CD4-positive, alpha-beta T cell treated with Interferon gamma for 1 hour (primary cell): Measurements from ENCODE around the gene MED15.

ENCODE experiments used
- DNase-seq: peaks from one replicate; pipeline ENCODE4 v3.0.0-alpha.2; 2020

Gene MED15

GRCh38 chr22:20632082-20632481, 124.7 kb downstream of the MED15 start:
- DNase-seq, result no peak

GRCh38 chr22:20632518-20632917, 125.1 kb downstream of the MED15 start:
- no peak for DNase-seq

GRCh38 chr22:20634560-20635226, 127.3 kb downstream of the MED15 start:
- DNase-seq, result no peak

DNA sequence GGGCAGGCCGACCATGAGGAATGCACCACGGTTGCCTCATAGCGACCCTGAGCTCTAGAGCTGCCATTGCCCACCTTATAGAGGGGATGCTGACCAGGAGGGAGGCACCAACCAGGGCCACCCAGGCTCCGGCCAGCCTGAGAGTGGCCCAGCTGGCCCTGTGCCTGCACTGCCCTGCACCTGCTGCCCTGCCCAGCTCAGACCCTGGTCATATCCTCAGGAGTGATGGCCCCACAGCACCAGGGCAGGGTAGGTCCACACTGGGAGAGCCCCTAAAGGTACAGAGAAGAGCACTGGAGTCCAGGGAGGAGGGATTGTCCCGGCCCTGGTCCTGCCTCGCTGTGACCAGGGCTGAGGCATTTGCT, 127.8 kb downstream of the MED15 start:
- DNase-seq, result no peak

DNA sequence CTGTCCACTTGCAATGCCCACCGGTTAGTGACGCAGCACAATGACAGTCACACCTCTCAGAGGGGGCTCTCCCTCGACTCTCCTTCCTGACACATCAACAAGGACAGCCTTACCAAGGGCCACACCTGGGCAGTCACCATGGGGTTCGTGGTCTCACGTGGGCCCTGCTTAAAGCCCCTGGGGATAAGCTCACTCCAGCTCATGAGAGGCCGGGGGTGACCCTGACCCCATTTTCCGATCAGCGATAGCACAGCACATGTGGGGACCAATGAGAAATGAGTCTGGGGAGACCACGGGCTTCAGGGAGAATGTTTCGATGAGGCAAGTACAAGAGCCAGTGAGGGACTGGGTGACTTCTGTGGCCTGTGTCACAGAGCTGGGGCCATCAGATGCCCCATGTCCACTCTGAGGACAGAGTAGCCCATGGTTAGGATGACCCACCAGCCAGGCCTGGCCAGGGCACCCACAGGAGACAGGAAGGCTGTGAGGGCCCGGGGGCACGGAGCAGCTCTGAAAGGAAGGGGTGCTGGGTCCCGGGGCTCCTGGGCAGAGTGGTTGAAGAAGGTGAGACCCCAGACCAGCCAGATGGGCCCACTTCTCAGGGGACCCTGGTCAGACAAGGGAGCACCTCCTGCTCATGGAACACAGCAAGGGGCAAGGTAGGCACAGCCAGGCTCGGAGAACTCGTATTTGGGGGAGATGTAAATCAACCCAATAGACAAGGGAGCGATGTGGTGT, 128.8 kb downstream of the MED15 start:
- DNase-seq, result no peak

- DNase-seq, result no peak
Measured at GRCh38 chr22:20636945-20637344, 129.5 kb downstream of the MED15 start.
